Peyer's patch (tissue), 4 donors: ENCODE measurements around the gene GTF2H3. TPM values are rescaled to one million over a fixed set of nuclear protein-coding genes. Genes with fewer than 3 reads are reported as not detected.

Experiments used
- DNase-seq, 3 donors: peaks; one replicate each; pipeline ENCODE4 v3.0.0-alpha.2; 2017 to 2019
- H3K27ac ChIP-seq, 4 donors: fragments of 200-600 bp; sonication (generic); one replicate each; pipeline ENCODE4 v1.5.1; 2016 to 2019
- H3K27me3 ChIP-seq, 2 donors: fragments of 200-600 bp; sonication (generic); one replicate each; pipeline ENCODE4 v1.5.1; 2019
- H3K36me3 ChIP-seq, 3 donors: fragments of 200-600 bp; sonication (generic); one replicate each; pipeline ENCODE4 v1.5.1; 2016 to 2019
- H3K4me1 ChIP-seq, 4 donors: fragments of 200-600 bp; sonication (generic); one replicate each; pipeline ENCODE4 v1.5.1; 2016 to 2019
- H3K4me3 ChIP-seq, 4 donors: fragments of 200-600 bp; sonication (generic); 1 replicate in 3 of 4; 2 replicates in 1 of 4; pipeline ENCODE4 v1.5.1; 2016 to 2019; ENCODE audit warnings: mild to moderate bottlenecking in 1 of 4
- H3K9me3 ChIP-seq, 4 donors: fragments of 200-600 bp; sonication (generic); one replicate each; pipeline ENCODE4 v1.5.1; 2016 to 2019; ENCODE audit warnings: mild to moderate bottlenecking in 1 of 4
- POLR2A ChIP-seq, 2 donors: fragments of 450-650 bp; IDR thresholded peaks; one replicate each; pipeline ENCODE4 v1.5.1; 2017; ENCODE audit warnings: antibody characterized with exemption in 2 of 2, mild to moderate bottlenecking in 2 of 2, moderate library complexity in 2 of 2
- total RNA-seq, 4 donors: library from RNA; depleted of rRNA; stranded (reverse); fragments of >200 nt; gene quantifications; one replicate each; pipeline ENCODE4 v1.1.0, GENCODE V29; 2016
- TF ChIP-seq, protein P1 (sequence below), 6 experiments: fragments of 450-650 bp in 4 of 6; fragments of 200-600 bp in 2 of 6; sonication (generic) in 1 of 6; IDR thresholded peaks; one replicate each; pipeline ENCODE4 v1.5.1; 2017 to 2019; ENCODE audit warnings: antibody characterized with exemption in 6 of 6, mild to moderate bottlenecking in 3 of 6, moderate library complexity in 1 of 6

GTF2H3 gene
- total RNA-seq, 4 donors from 2014 or later, result 11.1 to 25.6 (median 15.5) TPM

- no peak for TF ChIP-seq POLR2A (IDR thresholded peaks at IDR 0.05)
- TF ChIP-seq, protein P1, sequence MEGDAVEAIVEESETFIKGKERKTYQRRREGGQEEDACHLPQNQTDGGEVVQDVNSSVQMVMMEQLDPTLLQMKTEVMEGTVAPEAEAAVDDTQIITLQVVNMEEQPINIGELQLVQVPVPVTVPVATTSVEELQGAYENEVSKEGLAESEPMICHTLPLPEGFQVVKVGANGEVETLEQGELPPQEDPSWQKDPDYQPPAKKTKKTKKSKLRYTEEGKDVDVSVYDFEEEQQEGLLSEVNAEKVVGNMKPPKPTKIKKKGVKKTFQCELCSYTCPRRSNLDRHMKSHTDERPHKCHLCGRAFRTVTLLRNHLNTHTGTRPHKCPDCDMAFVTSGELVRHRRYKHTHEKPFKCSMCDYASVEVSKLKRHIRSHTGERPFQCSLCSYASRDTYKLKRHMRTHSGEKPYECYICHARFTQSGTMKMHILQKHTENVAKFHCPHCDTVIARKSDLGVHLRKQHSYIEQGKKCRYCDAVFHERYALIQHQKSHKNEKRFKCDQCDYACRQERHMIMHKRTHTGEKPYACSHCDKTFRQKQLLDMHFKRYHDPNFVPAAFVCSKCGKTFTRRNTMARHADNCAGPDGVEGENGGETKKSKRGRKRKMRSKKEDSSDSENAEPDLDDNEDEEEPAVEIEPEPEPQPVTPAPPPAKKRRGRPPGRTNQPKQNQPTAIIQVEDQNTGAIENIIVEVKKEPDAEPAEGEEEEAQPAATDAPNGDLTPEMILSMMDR (IDR thresholded peaks at IDR 0.05), result no peak
- Histone ChIP-seq H3K9me3 (no peaks in the 10 kb centered on the region), H3K4me3 (no peak overlapping the region), H3K4me1 (no peaks in the 10 kb centered on the region), H3K27me3 (no peaks in the 10 kb centered on the region), H3K27ac (no peak overlapping the region), H3K36me3 (peaks cover 0 to 23% (median 0%) of the 10 kb centered on the region in 3 donors)
- no peak for DNase-seq
Measured at GRCh38 chr12:123659996-123660727, 26.5 kb downstream of the GTF2H3 start.

DNA sequence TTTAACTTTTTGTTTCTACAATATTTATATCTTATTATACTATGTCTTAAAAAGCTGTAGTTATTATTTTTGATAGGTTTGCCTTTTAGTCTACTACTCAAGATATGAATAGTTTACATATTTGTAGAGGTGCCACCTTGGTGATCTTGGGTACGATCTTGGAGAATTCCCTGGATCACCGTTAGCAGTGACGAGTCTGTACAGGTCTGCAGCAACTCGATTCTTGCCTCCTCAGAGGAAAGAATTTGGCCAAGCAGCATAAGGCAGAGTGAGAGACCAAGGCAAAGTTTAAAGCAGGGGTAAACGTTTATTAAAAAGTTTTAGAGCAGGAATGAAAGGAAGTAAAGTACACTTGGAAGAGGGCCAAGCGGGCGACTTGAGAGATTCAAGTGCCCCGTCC lies 34.1 kb downstream of the GTF2H3 start:
- H3K36me3 ChIP-seq, result no peaks in the 10 kb centered on the region
- TF ChIP-seq, protein P1 (IDR thresholded peaks at IDR 0.05), result no peak
- TF ChIP-seq POLR2A (IDR thresholded peaks at IDR 0.05), result no peak
- peaks cover 0 to 8% (median 0%) of the 10 kb centered on the region in 4 donors for H3K4me1 ChIP-seq
- no peak overlapping the region for H3K27ac ChIP-seq
- H3K27me3 ChIP-seq, result no peaks in the 10 kb centered on the region
- no peak overlapping the region for H3K4me3 ChIP-seq
- DNase-seq, result no peak
- H3K9me3 ChIP-seq, result no peaks in the 10 kb centered on the region

GRCh38 chr12:123670882-123671728 lies 37.5 kb downstream of the GTF2H3 start, which contains the start of gene TCTN2:
TSS of gene TCTN2 (plus strand) at chr12:123671113. CDS start at chr12:123671241, 128 bp downstream.
- no peaks in the 10 kb centered on the region for H3K9me3 ChIP-seq
- TF ChIP-seq POLR2A (IDR thresholded peaks at IDR 0.05), result no peak
- TF ChIP-seq, protein P1 (IDR thresholded peaks at IDR 0.05), result no peak
- peak within 1 kb of the TSS; percentile 72 to 96 (median 84) for H3K4me3 ChIP-seq
- H3K4me1 ChIP-seq, result peaks cover 0 to 8% (median 0%) of the 10 kb centered on the region in 4 donors
- no peaks in the 10 kb centered on the region for H3K27me3 ChIP-seq
- H3K27ac ChIP-seq, result peak within 1 kb of the TSS in 1 of 4 donors; percentile 64
- H3K36me3 ChIP-seq, result peaks cover 0 to 8% (median 0%) of the 10 kb centered on the region in 3 donors
- DNase-seq, result peak; percentile 95 to 97 (median 96)

DNA sequence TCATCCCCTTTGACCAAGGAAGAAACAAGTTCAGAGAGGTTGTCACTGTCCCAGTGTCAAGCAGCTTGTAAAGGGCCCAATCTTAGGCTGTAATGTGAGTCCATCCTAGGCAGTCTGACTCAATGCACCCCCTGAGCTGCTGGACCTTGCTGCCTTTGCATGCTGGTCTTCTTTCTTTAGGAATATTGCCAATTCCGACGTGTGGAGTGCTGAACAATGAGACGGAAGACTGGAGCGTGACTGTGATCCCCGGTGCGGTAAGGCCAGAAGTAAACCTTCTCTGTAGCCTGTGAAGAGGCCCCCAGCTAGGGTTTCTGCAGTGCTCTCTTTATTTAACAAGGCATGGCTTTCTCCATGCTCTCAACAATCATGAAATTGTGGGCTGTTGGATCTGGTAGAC lies 38.2 kb downstream of the GTF2H3 start:
- peak overlapping the region in 2 of 4 donors; percentile 72 to 85 for H3K4me3 ChIP-seq

GRCh38 chr12:123675436-123675835 lies 41.8 kb downstream of the GTF2H3 start:
- Histone ChIP-seq H3K27ac (no peak overlapping the region), H3K36me3 (peaks cover 0 to 14% (median 0%) of the 10 kb centered on the region in 3 donors), H3K9me3 (no peaks in the 10 kb centered on the region), H3K4me1 (peaks cover 0 to 8% (median 0%) of the 10 kb centered on the region in 4 donors), H3K27me3 (no peaks in the 10 kb centered on the region), H3K4me3 (no peak overlapping the region)
- no peak for DNase-seq
- TF ChIP-seq POLR2A (IDR thresholded peaks at IDR 0.05), result no peak
- TF ChIP-seq, protein P1 (IDR thresholded peaks at IDR 0.05), result no peak

More for the DNA sequence above, 38.2 kb downstream of the GTF2H3 start:
- H3K27ac ChIP-seq, result no peak overlapping the region
- no peak for TF ChIP-seq POLR2A (IDR thresholded peaks at IDR 0.05)
- TF ChIP-seq, protein P1 (IDR thresholded peaks at IDR 0.05), result no peak
- no peaks in the 10 kb centered on the region for H3K9me3 ChIP-seq
- H3K36me3 ChIP-seq, result peaks cover 0 to 8% (median 0%) of the 10 kb centered on the region in 3 donors
- peaks cover 0 to 8% (median 0%) of the 10 kb centered on the region in 4 donors for H3K4me1 ChIP-seq
- DNase-seq, result no peak
- H3K27me3 ChIP-seq, result no peaks in the 10 kb centered on the region
